Measurements from ENCODE around the gene SHMT2.

The SHMT2 gene

DNA sequence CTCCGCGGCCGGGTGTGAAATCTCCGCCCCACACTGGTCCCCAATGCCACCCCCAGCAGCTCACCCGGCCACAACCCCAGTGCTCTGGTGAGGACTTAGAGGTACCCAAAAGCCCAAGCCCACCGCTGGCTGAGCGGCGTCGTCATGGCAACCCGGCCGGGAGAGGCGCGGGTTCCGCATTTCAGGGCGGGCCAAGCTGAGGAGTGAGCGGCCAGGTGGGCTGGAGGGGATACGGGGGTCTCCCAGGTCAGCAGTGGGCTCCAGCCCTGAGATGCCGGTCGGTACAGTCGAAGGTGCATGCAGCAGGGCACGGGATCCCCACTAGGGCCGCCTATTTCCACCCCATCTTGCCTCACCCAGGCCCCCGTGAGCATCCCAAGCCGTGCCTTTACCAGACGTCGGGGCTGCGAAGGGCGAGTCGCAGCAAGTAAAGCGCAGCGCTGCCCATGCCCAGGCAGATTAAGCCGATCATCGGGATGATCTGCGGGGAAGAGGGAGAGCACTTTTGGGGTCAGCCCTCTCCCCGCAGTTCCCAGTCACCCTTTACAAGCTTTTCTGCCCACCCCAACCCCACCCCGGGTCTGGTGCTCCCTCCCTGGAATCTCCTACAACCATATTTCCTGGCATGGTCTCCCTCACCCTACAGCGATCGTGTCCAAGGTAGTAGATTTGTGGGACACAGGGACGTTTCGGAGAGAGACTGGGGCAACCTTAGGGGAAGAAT lies 6.9 kb downstream of the SHMT2 start:
- DNase-seq (ENCODE audit: low read depth in 1 of 2, low spot score in 1 of 2) = no peak
- H3K4me3 ChIP-seq (replicated peaks; ENCODE audit: insufficient read depth, low read length) = no peak overlapping the region

DNA sequence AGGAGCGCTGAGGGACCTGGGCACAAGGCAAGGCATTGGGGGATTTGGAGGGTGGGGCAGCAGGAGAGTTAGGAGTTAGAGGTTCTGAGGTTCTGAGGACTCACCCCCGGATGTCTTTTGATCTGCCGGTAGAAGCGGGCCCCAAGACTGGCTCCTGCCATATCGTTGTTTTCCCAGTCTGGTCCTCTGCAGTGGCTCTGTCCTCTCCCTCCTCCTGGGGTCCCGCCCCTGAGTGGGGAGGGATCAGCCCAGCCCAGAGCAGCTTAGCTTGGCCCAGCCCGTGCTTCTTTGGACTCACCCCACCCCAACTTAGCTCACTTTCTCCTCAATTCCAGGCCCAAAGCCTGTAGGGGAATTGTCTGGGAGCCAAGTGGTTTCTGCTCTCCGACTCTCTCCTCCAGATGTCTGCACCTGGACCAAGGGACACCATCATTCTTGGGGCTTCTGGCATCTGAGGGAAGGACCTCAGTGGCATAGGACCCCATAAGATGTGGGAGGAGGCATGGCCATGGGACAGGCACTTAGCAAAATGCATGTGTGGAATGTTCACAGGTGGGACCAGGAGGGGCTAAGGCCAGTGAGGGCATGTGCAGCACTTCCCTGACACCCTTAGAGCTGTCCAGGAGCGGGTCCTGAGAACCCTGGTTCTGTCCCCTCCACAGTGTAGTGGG lies 7.5 kb downstream of the SHMT2 start:
- no peak overlapping the region for H3K27ac ChIP-seq (replicated peaks)
- DNase-seq (ENCODE audit: low read depth in 1 of 2, low spot score in 1 of 2) = no peak
- TF ChIP-seq REST (IDR thresholded peaks at IDR 0.05; ENCODE audit: insufficient replicate concordance, low read depth) (peak; percentile 32), SPI1 (IDR thresholded peaks at IDR 0.05; ENCODE audit: borderline replicate concordance, low read depth) (no peak)
- TF ChIP-seq, protein P1, sequence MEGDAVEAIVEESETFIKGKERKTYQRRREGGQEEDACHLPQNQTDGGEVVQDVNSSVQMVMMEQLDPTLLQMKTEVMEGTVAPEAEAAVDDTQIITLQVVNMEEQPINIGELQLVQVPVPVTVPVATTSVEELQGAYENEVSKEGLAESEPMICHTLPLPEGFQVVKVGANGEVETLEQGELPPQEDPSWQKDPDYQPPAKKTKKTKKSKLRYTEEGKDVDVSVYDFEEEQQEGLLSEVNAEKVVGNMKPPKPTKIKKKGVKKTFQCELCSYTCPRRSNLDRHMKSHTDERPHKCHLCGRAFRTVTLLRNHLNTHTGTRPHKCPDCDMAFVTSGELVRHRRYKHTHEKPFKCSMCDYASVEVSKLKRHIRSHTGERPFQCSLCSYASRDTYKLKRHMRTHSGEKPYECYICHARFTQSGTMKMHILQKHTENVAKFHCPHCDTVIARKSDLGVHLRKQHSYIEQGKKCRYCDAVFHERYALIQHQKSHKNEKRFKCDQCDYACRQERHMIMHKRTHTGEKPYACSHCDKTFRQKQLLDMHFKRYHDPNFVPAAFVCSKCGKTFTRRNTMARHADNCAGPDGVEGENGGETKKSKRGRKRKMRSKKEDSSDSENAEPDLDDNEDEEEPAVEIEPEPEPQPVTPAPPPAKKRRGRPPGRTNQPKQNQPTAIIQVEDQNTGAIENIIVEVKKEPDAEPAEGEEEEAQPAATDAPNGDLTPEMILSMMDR (IDR thresholded peaks at IDR 0.05; ENCODE audit: insufficient read depth, low read length) = no peak
- H3K27me3 ChIP-seq (ENCODE audit: insufficient read depth, poor library complexity, severe bottlenecking) = peaks cover 15% of the 10 kb centered on the region
- no peak overlapping the region for H3K4me3 ChIP-seq (replicated peaks; ENCODE audit: insufficient read depth, low read length)

More for the DNA sequence above, 6.9 kb downstream of the SHMT2 start:
- TF ChIP-seq GABPA (IDR thresholded peaks at IDR 0.05; ENCODE audit: low read depth) (no peak), POLR2AphosphoS5 (IDR thresholded peaks at IDR 0.05; ENCODE audit: low read depth) (peak; percentile 24; the same call in 1 of the 2 replicates), REST (IDR thresholded peaks at IDR 0.05; ENCODE audit: insufficient replicate concordance, low read depth) (no peak)
- Histone ChIP-seq H3K27me3 (ENCODE audit: insufficient read depth, poor library complexity, severe bottlenecking) (peaks cover 8% of the 10 kb centered on the region), H3K27ac (replicated peaks) (no peak overlapping the region)

GRCh38 chr12:57237596-57237931 lies 8.1 kb downstream of the SHMT2 start:
- no peak for DNase-seq (ENCODE audit: low read depth in 1 of 2, low spot score in 1 of 2)
- no peak overlapping the region for H3K4me3 ChIP-seq (replicated peaks; ENCODE audit: insufficient read depth, low read length)
- no peak overlapping the region for H3K27ac ChIP-seq (replicated peaks)
- H3K27me3 ChIP-seq (ENCODE audit: insufficient read depth, poor library complexity, severe bottlenecking) = peaks cover 20% of the 10 kb centered on the region
- TF ChIP-seq SPI1 (IDR thresholded peaks at IDR 0.05; ENCODE audit: borderline replicate concordance, low read depth) (no peak), REST (IDR thresholded peaks at IDR 0.05; ENCODE audit: insufficient replicate concordance, low read depth) (no peak), POLR2AphosphoS5 (IDR thresholded peaks at IDR 0.05; ENCODE audit: low read depth) (no peak), GABPA (IDR thresholded peaks at IDR 0.05; ENCODE audit: low read depth) (no peak)
- TF ChIP-seq, protein P1 (IDR thresholded peaks at IDR 0.05; ENCODE audit: insufficient read depth, low read length) = no peak

Data from HL-60 (cell line).